Stimulated activated CD4-positive, alpha-beta T cell treated with anti-CD3 and anti-CD28 coated beads, Interleukin-2, amount 100 ng/mL, for 24 hours (primary cell): Measurements from ENCODE around the gene CSNK1A1L.
A peak's percentile ranks its signal among the peaks of the same experiment; 100 is the strongest.
"Not testable (repeated sequence)": the region's sequence is repeated elsewhere in the genome, so short reads cannot be mapped to it uniquely, and the experiment has no call there.

ENCODE experiments used
- DNase-seq, 2 donors: peaks; one replicate each; pipeline ENCODE4 v3.0.0-alpha.2; 2020

CSNK1A1L gene

GRCh38 chr13:37102896-37103295 is 2.6 kb downstream of the CSNK1A1L start:
- DNase-seq = no peak

- no peak for DNase-seq
Measured at GRCh38 chr13:37101201-37101600, 4.3 kb downstream of the CSNK1A1L start.

DNA sequence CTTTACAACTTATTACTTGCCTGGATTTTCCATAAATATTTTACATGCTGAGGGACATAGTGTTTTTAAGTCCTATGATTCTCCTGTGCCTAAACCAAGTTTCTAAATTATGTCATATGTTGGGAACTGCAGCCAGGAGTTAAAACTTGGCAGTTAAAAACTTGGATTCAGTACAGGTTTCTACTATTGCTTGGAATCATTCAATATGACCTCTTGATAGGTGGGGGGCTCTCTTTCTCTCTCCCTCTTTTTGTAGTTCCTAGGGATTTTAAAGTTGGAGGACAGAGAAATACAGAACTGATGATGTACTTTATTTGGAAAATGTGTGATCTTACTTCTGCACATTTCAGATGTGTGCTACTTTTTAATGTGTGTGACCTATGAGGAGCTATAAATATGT is 4.7 kb downstream of the CSNK1A1L start:
- DNase-seq = no peak

DNA sequence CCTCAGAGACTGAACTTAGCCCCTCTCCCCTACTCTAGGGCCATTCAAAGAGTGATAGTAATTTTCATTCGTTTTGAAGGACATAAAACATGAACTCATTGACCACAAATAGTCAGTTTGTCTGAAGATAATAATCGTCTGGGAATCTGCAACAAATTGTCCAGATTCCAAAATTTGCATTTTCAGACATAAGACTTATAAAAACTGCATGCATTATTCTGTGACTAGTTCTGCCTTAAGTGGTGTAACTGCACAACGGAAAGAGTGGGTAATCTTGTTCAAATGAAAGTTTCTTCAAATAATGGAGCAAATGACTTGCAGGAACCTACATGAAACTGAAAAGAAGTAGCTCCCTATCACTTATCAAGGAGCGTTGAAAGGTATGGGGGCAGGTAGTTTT is 8.4 kb downstream of the CSNK1A1L start:
- no peak for DNase-seq

GRCh38 chr13:37094840-37095239 is 10.6 kb downstream of the CSNK1A1L start:
- no peak for DNase-seq

- DNase-seq = no peak
Measured at GRCh38 chr13:37094099-37094498, 11.4 kb downstream of the CSNK1A1L start.

DNA sequence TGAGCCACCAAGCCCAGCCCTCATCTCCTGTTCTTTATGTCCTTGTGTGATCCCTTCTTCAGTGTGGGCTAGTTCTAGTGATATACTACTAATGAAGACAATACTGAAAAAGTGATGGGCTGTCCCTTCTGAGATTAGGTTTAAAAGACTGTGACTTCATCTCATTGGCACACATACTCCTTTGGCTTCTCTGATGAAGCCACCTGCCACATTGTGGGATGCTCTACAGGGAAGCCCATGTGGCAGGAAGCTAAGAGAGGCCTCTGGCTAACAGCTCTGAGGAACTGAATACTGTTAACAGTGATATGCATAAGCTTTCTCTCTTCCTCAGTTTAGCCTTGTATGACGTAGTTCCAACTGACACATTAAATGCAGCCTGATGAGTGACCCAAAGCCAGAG is 13.6 kb downstream of the CSNK1A1L start:
- no peak for DNase-seq

GRCh38 chr13:37090912-37091311 is 14.6 kb downstream of the CSNK1A1L start:
- DNase-seq = no peak

- DNase-seq = no peak
Measured at GRCh38 chr13:37089495-37089894, 16.0 kb downstream of the CSNK1A1L start.

- no peak for DNase-seq
Measured at GRCh38 chr13:37087486-37087885, 18.0 kb downstream of the CSNK1A1L start.

DNA sequence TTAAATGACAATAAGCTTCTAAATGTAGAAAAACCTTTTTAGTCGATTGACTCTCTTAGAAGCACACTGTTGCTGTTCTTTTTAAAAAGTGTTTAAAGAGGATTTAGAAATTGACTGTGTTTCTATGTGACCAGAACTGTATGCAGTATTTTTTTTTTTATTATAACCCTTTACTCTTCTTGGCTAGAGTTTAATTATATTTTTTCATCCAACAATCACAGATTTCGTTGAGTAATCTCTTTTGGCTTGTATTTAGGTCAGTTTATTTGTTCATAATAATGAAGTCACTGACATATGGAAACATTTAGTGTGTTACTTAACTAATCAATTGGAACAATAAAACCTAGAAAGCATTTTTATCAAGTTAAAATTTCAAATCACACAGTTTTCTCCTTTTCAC is 19.9 kb downstream of the CSNK1A1L start:
- DNase-seq = no peak

- no peak for DNase-seq
Measured at GRCh38 chr13:37076818-37077217, 28.6 kb downstream of the CSNK1A1L start.

DNA sequence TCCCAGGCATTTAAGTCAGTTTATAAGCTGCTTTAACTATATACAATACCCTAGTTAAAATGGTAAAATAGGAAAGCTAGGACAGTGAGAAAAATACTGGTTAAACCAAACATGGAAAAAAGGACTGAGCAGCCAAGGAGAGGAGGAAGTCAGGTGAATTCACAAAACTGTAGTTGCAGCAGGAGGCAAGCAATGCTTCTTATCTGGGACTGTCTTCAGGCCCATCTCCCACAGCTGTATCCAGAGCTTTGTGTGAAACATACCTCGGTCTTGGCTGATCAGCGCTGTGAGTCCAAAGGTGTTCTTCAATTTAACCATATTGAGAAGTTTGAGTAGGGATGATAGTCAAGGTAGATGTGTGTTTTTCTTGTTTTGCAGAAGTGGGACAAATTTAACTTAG is 30.3 kb downstream of the CSNK1A1L start:
- DNase-seq = no peak

GRCh38 chr13:37074703-37075102 is 30.8 kb downstream of the CSNK1A1L start:
- no peak for DNase-seq

DNA sequence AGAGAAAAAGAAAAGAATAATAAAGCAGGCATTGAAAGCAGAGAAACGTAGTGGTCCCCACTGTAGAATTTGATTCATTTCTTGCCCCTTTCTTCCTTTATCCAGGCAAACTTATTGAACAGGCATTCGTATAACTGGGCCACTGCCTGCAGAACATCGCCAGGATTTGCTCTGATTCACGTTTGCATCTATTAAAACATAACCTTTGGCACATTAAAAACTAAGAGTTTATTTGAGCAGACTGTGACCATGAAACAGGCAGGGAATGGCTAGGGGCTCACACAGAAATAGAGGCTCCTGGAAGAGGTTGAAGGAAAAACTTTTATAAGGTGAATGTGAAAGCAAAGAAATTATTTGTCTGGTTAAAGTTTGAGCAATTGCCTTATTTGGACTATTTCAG is 33.4 kb downstream of the CSNK1A1L start:
- no peak for DNase-seq

- no peak for DNase-seq
Measured at GRCh38 chr13:37070956-37071355, 34.5 kb downstream of the CSNK1A1L start.

DNA sequence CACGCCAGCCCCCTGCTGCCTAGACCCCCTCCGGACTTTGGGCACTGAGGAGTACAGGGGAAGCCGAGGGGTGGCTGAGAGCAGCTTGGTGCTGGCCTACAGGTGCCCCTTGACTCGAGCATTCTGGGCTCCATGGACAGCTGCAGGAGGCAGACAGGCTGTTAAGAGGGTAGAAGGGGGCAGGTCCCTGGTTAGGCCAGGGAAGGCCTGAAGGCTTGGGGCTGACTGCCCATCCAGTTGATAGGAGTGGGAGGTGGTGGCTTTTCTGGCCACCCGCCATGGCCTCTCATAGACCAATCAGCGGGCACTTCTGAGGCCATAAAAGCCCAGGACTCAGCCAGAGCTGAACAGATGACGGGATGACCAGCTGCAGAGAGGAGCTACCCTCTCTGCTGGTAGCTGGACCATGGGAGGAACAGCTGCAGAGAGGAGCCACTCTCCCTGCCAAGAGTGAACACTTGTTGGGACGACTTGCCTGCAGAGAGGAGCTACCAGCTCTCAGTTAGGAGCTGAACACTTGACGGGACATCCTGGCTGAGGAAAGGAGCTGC is 35.2 kb downstream of the CSNK1A1L start:
- no peak for DNase-seq

GRCh38 chr13:37069597-37070103 is 35.8 kb downstream of the CSNK1A1L start:
- DNase-seq = no peak

DNA sequence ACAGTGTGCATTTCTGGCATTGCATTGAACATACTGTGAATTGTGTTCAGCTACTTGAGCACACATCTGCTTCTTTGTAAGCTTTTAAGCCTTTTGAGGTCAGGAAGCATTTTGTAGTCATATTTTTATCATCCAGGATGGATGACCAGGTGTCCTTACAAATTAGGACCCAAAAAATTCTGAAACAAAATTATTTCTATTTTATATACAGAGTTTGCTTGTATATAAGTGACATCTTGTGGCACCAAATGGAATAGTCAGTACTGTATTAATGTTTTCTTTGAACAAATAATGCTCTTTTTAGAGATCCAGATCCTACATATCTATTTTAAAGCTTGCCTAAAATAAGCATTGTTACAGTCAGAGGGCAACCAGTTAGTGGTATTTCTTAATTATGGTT is 36.5 kb downstream of the CSNK1A1L start:
- no peak for DNase-seq

GRCh38 chr13:37067874-37068273 is 37.6 kb downstream of the CSNK1A1L start:
- DNase-seq = no peak

DNA sequence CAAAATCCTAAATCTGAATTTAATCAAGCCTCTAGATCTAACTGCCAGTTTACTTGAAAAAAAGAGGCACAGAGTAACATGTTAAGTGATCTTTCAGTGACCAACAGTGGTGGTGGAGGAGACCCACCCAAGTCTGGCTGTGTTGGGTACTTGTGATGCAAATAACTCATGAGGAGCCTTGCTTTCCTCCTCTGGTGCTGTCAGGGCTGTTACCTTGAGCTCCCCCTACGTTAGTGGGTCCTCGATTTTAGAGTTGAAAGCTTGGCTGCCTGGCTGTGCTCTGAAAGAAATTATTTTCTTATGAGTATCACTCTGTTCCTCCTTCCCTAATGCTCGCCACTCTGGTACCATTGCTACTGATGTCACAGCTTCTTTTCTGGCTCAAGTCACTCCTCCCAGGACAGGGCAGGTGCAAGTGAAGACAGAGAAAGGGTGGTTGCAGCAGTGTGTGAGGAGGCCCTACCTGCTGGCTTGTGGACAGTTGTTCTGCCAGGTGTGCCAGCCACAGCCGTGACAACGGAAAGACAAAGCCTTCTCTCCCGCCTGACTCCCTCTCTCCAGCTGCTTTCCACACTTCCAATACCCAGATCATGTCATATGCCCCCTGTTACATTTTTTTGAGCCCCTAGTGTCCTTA is 39.5 kb downstream of the CSNK1A1L start:
- DNase-seq = no peak

- no peak for DNase-seq
Measured at GRCh38 chr13:37059848-37060192, 45.6 kb downstream of the CSNK1A1L start.

DNA sequence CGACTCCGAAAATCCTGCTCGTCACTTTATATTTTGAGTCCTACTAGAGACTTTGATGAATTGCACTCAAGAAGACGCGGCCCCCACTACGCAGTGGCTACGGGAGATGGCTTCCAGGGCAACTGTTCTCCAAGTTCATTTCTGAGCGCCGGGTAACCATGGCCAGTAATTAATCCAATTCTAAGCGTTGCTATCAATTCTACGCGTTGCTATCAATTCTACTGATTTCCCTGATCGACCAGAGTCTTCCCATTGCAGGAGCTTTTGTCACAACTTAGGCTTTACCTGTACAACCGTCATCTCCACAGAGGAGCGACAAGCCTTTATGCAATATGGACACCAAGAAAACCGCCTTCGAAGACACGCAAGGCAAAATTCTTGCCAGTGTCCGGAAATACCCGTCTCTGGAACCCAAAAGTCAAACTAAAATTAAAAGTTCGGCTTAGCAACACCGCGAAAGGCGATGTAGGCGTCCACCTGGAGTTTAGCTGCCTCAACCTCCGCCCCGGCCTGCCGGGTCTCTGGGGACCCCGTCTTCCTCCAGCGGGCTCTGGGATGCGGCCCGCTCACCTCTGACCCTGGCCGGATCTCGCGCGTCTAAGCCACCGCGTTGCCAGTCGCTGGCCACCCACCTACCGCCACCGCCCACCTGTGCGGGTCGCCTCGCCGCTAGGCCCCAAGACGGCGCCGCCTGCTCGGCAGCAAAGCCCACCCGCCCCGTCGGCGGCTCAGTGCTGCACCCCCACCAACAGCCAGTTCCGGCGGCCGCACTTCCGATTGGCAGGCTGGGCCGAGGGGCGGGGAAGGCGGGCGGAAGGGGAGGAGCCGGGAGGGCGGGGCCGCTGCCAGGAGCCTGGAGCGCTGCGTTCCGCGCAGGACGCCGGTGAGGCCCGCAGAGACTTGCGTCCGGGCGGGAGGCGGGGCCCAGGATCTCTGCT is 46.3 kb downstream of the CSNK1A1L start, which contains the start of gene SUPT20H:
SUPT20H (minus strand) TSS at position 779 of the 938 bp plus-strand sequence. CDS start 8,198 bp downstream, outside the sequence.
- peak; percentile 95 for DNase-seq

- not testable (repeated sequence) for DNase-seq
Measured at GRCh38 chr13:37056228-37056627, 49.2 kb downstream of the CSNK1A1L start.
